SK-N-SH (cell line): ENCODE results near the gene PRICKLE2. TPM values are rescaled to one million over a fixed set of nuclear protein-coding genes. Genes with fewer than 3 reads are reported as not detected.

Source experiments
- CTCF ChIA-PET: fragments of 300-600, 350-600 bp; formaldehyde crosslinking; extraction: SDS; loops from one replicate; lab custom pipeline; 2021; lab: Yijun Ruan, JAX
- POLR2A ChIA-PET: fragments of 350-600 bp; sonication (Branson Sonifier 250); formaldehyde crosslinking; extraction: SDS; loops from one replicate; lab custom pipeline; 2020; ENCODE audit warnings: antibody characterized with exemption, inconsistent platforms; lab: Yijun Ruan, JAX
- DNase-seq: peaks from one replicate; pipeline ENCODE4 v3.0.0; 2012
- H2AFZ ChIP-seq: fragments of 200-600 bp; sonication (generic); 2 replicates; pipeline ENCODE4 v1.8.1; 2016; ENCODE audit warnings: antibody characterized with exemption, mild to moderate bottlenecking, low read depth
- H3F3A ChIP-seq: fragments of 200-600 bp; sonication (generic); replicated peaks from 2 replicates; pipeline ENCODE3; 2016; ENCODE audit warnings: antibody characterized with exemption, mild to moderate bottlenecking; ENCODE audit not compliant: insufficient read depth
- H3K27ac ChIP-seq, 2 experiments: fragments of 200-500 bp in 1 of 2; fragments of 200-600 bp in 1 of 2; sonication (Bioruptor generic) in 1 of 2; sonication (generic), shearing (Covaris generic) in 1 of 2; 2 replicates each; pipeline versions ENCODE4 v1.5.1 to v1.6.1; 2014 to 2016; ENCODE audit warnings: low read depth in 2 of 2, inconsistent platforms in 1 of 2, low read length in 1 of 2, mild to moderate bottlenecking in 1 of 2, mixed read lengths in 1 of 2
- H3K27me3 ChIP-seq: fragments of 200-600 bp; sonication (generic), shearing (Covaris generic); 2 replicates; pipeline ENCODE4 v1.6.1; 2016; ENCODE audit warnings: mixed run types; ENCODE audit not compliant: insufficient read depth
- H3K36me3 ChIP-seq, 2 experiments: fragments of 200-500 bp in 1 of 2; fragments of 200-600 bp in 1 of 2; sonication (Bioruptor generic) in 1 of 2; sonication (generic) in 1 of 2; replicated peaks in 1 of 2; 2 replicates each; pipeline versions ENCODE3 to v1.5.1; 2014 to 2016; ENCODE audit warnings: low read length in 1 of 2, mild to moderate bottlenecking in 1 of 2; ENCODE audit not compliant: insufficient read depth in 2 of 2, control insufficient read depth in 1 of 2
- H3K4me1 ChIP-seq, 2 experiments: fragments of 200-500 bp in 1 of 2; fragments of 200-600 bp in 1 of 2; sonication (Bioruptor generic) in 1 of 2; sonication (generic), shearing (Covaris generic) in 1 of 2; 2 replicates each; pipeline versions ENCODE4 v1.5.1 to v1.6.1; 2014 to 2016; ENCODE audit warnings: low read depth in 1 of 2, low read length in 1 of 2, mixed run types in 1 of 2; ENCODE audit not compliant: insufficient read depth in 2 of 2, control insufficient read depth in 1 of 2
- H3K4me2 ChIP-seq: fragments of 200-600 bp; sonication (generic), shearing (Covaris generic); 2 replicates; pipeline ENCODE4 v1.6.1; 2017; ENCODE audit warnings: mixed run types
- H3K4me3 ChIP-seq, 2 experiments: fragments of 200-500 bp in 1 of 2; fragments of 200-600 bp in 1 of 2; sonication (Bioruptor generic) in 1 of 2; sonication (generic), shearing (Covaris generic) in 1 of 2; 2 replicates each; pipeline versions ENCODE4 v1.5.1 to v1.8.1; 2014 to 2016; ENCODE audit warnings: low read depth in 2 of 2, inconsistent platforms in 1 of 2, low read length in 1 of 2, mild to moderate bottlenecking in 1 of 2, mixed read lengths in 1 of 2, moderate library complexity in 1 of 2
- H3K79me2 ChIP-seq: fragments of 200-600 bp; sonication (generic); 2 replicates; pipeline ENCODE4 v1.8.1; 2017; ENCODE audit warnings: mild to moderate bottlenecking; ENCODE audit not compliant: insufficient read depth
- H3K9ac ChIP-seq: fragments of 200-600 bp; sonication (generic); 2 replicates; pipeline ENCODE4 v1.6.1; 2017; ENCODE audit warnings: mixed run types
- H3K9me2 ChIP-seq: fragments of 200-600 bp; sonication (generic); 2 replicates; pipeline ENCODE4 v1.6.1; 2017; ENCODE audit warnings: mixed run types
- H3K9me3 ChIP-seq: fragments of 200-600 bp; sonication (generic); 2 replicates; pipeline ENCODE4 v1.6.1; 2017; ENCODE audit warnings: mixed run types, mild to moderate bottlenecking, moderate library complexity
- H4K20me1 ChIP-seq: fragments of 200-600 bp; sonication (generic); 2 replicates; pipeline ENCODE4 v1.6.1; 2017; ENCODE audit warnings: mild to moderate bottlenecking, mixed run types; ENCODE audit not compliant: insufficient read depth
- CHD2 ChIP-seq: fragments of 150-350 bp; IDR thresholded peaks from 2 replicates; pipeline ENCODE4 v1.6.1; 2018; ENCODE audit warnings: low read length; ENCODE audit not compliant: partially characterized antibody
- EZH2phosphoT487 ChIP-seq: fragments of 200-600 bp; sonication (generic); IDR thresholded peaks from 2 replicates; pipeline ENCODE4 v1.6.1; 2017; ENCODE audit warnings: low read depth, mixed run types, mild to moderate bottlenecking, antibody characterized with exemption, moderate library complexity, borderline replicate concordance
- FOXJ3 ChIP-seq: sonication (generic); formaldehyde crosslinking; IDR thresholded peaks from 2 replicates; pipeline ENCODE4 v1.5.1; 2020; ENCODE audit warnings: mild to moderate bottlenecking, missing genetic modification reagents
- FOXM1 ChIP-seq: IDR thresholded peaks from 2 replicates; pipeline ENCODE4 v1.4.0; 2012; ENCODE audit warnings: low read depth, mild to moderate bottlenecking
- GATA2 ChIP-seq: sonication (generic); formaldehyde crosslinking; IDR thresholded peaks from 2 replicates; pipeline ENCODE4 v1.5.0; 2020; ENCODE audit warnings: mild to moderate bottlenecking, missing genetic modification reagents
- MEF2A ChIP-seq: IDR thresholded peaks from 2 replicates; pipeline ENCODE4 v1.4.0; 2012; ENCODE audit warnings: low read depth, borderline replicate concordance
- MXI1 ChIP-seq: IDR thresholded peaks from 2 replicates; pipeline ENCODE4 v1.6.1; 2012; ENCODE audit warnings: mild to moderate bottlenecking, low read depth, low read length, improper control_type of control experiment
- NFIC ChIP-seq: IDR thresholded peaks from 2 replicates; pipeline ENCODE4 v1.4.0; 2012; ENCODE audit warnings: borderline replicate concordance
- POLR2AphosphoS5 ChIP-seq: IDR thresholded peaks from 2 replicates; pipeline ENCODE4 v1.6.1; 2012; ENCODE audit warnings: low read depth, low read length
- RAD21 ChIP-seq: IDR thresholded peaks from 2 replicates; pipeline ENCODE4 v1.6.1; 2012; ENCODE audit warnings: mild to moderate bottlenecking, low read length
- RXRA ChIP-seq: IDR thresholded peaks from 2 replicates; pipeline ENCODE4 v1.4.0; 2012; ENCODE audit warnings: low read depth, mild to moderate bottlenecking, borderline replicate concordance
- TEAD4 ChIP-seq: IDR thresholded peaks from 2 replicates; pipeline ENCODE4 v1.4.0; 2012; ENCODE audit warnings: mild to moderate bottlenecking, borderline replicate concordance; ENCODE audit not compliant: insufficient read depth
- USF2 ChIP-seq: fragments of 150-350 bp; IDR thresholded peaks from 2 replicates; pipeline ENCODE4 v1.6.1; 2017; ENCODE audit warnings: antibody characterized with exemption, low read length, low read depth, borderline replicate concordance
- WGBS: methylation state at CpG from one replicate; pipeline ENCODE4 v1.1.6; 2017; ENCODE audit warnings: low lambda C conversion rate; 5-methylcytosine and 5-hydroxymethylcytosine counted together
- polyA plus RNA-seq, 3 experiments: library from polyadenylated mRNA; depleted of rRNA; stranded (reverse); fragments of >200 nt; gene quantifications; 2 replicates each; pipeline ENCODE4 v1.2.3, GENCODE V29; 2012
- TF ChIP-seq, protein P1 (sequence below): IDR thresholded peaks from 2 replicates; pipeline ENCODE4 v1.6.1; 2012; ENCODE audit warnings: mild to moderate bottlenecking, low read depth, low read length, moderate library complexity
- TF ChIP-seq, protein P2 (sequence below): IDR thresholded peaks from 2 replicates; pipeline ENCODE4 v1.4.0; 2012; ENCODE audit warnings: low read depth
- TF ChIP-seq, protein P3 (sequence below): fragments of 150-350 bp; IDR thresholded peaks from 2 replicates; pipeline ENCODE4 v1.6.1; 2016; ENCODE audit warnings: mild to moderate bottlenecking, low read depth, low read length

Gene PRICKLE2
- polyA plus RNA-seq, 1 of the 3 experiments (the other 2 are of a cell fraction): 0.67 TPM

DNA sequence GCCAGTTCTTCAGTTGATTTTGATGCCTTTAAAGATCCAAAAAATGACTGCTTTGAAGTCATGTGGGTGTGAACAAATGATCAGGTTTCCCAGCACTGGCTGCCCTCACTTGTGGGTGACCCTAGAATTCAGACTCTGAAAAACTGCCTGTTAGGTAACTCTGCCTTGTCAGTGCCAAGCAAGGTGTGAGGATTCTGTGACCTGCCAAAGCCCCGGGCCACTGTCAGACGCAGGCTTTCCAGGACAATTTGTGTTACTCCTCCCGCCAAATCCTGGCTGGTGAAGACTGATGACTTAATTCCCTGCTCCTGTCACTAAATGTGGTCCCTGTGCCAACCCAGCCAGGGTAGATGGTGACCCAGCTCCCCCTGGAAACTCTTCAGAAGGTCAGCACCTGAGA is 102.8 kb downstream of the PRICKLE2 start:
- Histone ChIP-seq H3K79me2 (no peaks in the 10 kb centered on the region), H3K27me3 (no peaks in the 10 kb centered on the region), H3F3A (no peaks in the 10 kb centered on the region), H3K36me3 (peaks cover 0 to 9% of the 10 kb centered on the region in 2 experiments), H3K4me1 (peaks cover 0 to 8% of the 10 kb centered on the region in 2 experiments; a peak in 1 of 4 replicates), H4K20me1 (no peaks in the 10 kb centered on the region), H3K9ac (no peak overlapping the region), H3K9me3 (no peaks in the 10 kb centered on the region), H3K4me2 (no peak overlapping the region), H2AFZ (no peak overlapping the region), H3K4me3 (no peak overlapping the region), H3K9me2 (no peaks in the 10 kb centered on the region), H3K27ac (no peak overlapping the region)
- DNase-seq: no peak
- TF ChIP-seq, protein P1, sequence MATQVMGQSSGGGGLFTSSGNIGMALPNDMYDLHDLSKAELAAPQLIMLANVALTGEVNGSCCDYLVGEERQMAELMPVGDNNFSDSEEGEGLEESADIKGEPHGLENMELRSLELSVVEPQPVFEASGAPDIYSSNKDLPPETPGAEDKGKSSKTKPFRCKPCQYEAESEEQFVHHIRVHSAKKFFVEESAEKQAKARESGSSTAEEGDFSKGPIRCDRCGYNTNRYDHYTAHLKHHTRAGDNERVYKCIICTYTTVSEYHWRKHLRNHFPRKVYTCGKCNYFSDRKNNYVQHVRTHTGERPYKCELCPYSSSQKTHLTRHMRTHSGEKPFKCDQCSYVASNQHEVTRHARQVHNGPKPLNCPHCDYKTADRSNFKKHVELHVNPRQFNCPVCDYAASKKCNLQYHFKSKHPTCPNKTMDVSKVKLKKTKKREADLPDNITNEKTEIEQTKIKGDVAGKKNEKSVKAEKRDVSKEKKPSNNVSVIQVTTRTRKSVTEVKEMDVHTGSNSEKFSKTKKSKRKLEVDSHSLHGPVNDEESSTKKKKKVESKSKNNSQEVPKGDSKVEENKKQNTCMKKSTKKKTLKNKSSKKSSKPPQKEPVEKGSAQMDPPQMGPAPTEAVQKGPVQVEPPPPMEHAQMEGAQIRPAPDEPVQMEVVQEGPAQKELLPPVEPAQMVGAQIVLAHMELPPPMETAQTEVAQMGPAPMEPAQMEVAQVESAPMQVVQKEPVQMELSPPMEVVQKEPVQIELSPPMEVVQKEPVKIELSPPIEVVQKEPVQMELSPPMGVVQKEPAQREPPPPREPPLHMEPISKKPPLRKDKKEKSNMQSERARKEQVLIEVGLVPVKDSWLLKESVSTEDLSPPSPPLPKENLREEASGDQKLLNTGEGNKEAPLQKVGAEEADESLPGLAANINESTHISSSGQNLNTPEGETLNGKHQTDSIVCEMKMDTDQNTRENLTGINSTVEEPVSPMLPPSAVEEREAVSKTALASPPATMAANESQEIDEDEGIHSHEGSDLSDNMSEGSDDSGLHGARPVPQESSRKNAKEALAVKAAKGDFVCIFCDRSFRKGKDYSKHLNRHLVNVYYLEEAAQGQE: no peak
- no peak for TF ChIP-seq FOXM1
- TF ChIP-seq NFIC: no peak
- no peak for TF ChIP-seq EZH2phosphoT487
- TF ChIP-seq MXI1: no peak
- TF ChIP-seq POLR2AphosphoS5: no peak
- no peak for TF ChIP-seq TEAD4
- TF ChIP-seq FOXJ3 (CRISPR knock-in tag): no peak
- TF ChIP-seq RXRA: no peak
- no peak for TF ChIP-seq GATA2 (CRISPR knock-in tag)
- TF ChIP-seq USF2: no peak
- no peak for TF ChIP-seq RAD21
- WGBS: 90% methylated on average over 3 of the region's 3 CpGs
- CTCF ChIA-PET: interaction anchor here (1.0 to 2.4 kb wide), 2 partner anchors 11 to 362 kb away, joined by 3 to 10 read pairs; no protein-coding TSS in a partner anchor
- POLR2A ChIA-PET: no interaction called here

- POLR2A ChIA-PET: no interaction called here
- H3K27ac ChIP-seq: no peak overlapping the region
- CTCF ChIA-PET: no interaction called here
- TF ChIP-seq, protein P2, sequence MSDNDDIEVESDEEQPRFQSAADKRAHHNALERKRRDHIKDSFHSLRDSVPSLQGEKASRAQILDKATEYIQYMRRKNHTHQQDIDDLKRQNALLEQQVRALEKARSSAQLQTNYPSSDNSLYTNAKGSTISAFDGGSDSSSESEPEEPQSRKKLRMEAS: no peak
- TF ChIP-seq, protein P3, sequence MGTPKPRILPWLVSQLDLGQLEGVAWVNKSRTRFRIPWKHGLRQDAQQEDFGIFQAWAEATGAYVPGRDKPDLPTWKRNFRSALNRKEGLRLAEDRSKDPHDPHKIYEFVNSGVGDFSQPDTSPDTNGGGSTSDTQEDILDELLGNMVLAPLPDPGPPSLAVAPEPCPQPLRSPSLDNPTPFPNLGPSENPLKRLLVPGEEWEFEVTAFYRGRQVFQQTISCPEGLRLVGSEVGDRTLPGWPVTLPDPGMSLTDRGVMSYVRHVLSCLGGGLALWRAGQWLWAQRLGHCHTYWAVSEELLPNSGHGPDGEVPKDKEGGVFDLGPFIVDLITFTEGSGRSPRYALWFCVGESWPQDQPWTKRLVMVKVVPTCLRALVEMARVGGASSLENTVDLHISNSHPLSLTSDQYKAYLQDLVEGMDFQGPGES: no peak
- TF ChIP-seq CHD2 (no peak), MXI1 (no peak), MEF2A (no peak), GATA2 (CRISPR knock-in tag) (no peak), POLR2AphosphoS5 (no peak)
- TF ChIP-seq, protein P1: no peak
These were observed 103.4 kb downstream of the PRICKLE2 start for GRCh38 chr3:64121750-64122311.

More at GRCh38 chr3:64121750-64122311, 103.4 kb downstream of the PRICKLE2 start:
- peaks cover 0 to 8% of the 10 kb centered on the region in 2 experiments; a peak in 1 of 4 replicates for H3K4me1 ChIP-seq
- WGBS: 31% methylated on average over 3 of the region's 3 CpGs
- no peaks in the 10 kb centered on the region for H3K9me2 ChIP-seq
- DNase-seq: no peak
- H3K9me3 ChIP-seq: no peaks in the 10 kb centered on the region
- H3K27me3 ChIP-seq: no peaks in the 10 kb centered on the region
- no peak overlapping the region for H3K4me3 ChIP-seq
- no peaks in the 10 kb centered on the region for H3K79me2 ChIP-seq
- no peaks in the 10 kb centered on the region for H3F3A ChIP-seq
- H4K20me1 ChIP-seq: no peaks in the 10 kb centered on the region
- H3K9ac ChIP-seq: no peak overlapping the region
- H3K36me3 ChIP-seq: peaks cover 0 to 9% of the 10 kb centered on the region in 2 experiments
- H3K4me2 ChIP-seq: no peak overlapping the region
- no peak overlapping the region for H2AFZ ChIP-seq
